Inferior parietal cortex (tissue), 1 donor: ENCODE results near the gene TMEM19.

Source experiments
- DNase-seq: peaks from one replicate; pipeline ENCODE4 v3.0.0-alpha.2; 2016; ENCODE audit errors: extremely low spot score

TMEM19 gene

DNA sequence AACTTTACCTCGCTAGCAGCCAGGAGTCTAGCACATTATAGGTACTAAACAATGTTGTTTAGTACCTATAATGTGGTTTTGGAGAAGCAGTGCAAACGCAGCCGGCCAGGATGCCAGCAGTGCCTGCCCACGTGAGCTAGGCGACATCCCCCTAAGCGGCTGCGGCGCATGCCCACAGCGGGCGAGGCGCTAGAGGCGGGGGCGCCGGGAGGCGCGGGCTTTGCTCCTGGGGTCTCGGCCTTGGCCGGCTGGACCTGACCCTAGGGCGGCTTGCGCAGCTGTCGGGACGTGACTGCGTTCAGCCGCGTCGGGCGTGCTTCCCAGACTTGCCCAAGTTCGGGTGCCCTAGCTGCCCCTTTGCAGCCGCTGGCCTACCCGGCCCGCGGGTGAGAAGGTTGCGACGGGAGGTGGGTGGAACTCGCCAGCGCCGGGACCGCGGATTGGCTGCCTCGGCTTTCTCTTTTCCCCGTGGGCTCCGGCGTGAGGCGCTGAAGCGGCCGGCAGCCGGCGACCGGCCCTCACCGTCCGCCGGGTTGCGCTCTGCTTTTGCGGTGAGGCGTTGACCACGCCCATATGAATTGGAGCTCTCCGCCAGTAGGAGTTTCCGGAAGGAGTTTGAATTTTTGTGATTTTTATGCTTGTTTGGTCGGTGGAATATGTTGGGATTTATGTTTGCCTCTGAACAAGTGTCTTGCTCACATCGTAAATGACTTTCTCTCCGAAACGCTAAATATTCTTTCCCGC is at the start of gene TMEM19:
Gene TMEM19, plus strand, starts transcription at position 169 of the 744 bp plus-strand sequence. CDS start 599 bp downstream, outside the sequence.
- DNase-seq: peak; percentile 91

DNA sequence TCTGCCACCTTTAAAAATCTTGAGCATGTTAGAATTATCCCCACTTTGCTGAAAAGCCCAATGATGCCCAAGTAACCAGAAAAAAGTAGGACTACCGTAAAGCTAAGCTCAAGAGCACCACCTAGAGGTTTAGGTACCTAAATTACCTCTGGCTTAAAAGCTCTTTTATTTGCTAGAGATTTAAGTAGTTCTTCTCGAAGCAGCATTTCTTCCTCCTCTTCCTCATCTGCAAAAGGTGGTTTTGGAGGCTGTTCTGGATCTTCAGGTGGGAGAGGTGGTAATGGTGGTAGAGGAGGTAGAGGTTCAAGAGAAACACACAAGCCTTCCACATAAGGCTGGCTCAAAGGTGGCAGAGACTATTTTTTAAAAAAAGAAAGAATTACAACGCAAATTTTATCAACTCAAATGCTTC is 49.2 kb upstream of the TMEM19 start:
- DNase-seq: peak; percentile 90

- DNase-seq: no peak
These were observed 47.4 kb upstream of the TMEM19 start for GRCh38 chr12:71638499-71638898.

DNA sequence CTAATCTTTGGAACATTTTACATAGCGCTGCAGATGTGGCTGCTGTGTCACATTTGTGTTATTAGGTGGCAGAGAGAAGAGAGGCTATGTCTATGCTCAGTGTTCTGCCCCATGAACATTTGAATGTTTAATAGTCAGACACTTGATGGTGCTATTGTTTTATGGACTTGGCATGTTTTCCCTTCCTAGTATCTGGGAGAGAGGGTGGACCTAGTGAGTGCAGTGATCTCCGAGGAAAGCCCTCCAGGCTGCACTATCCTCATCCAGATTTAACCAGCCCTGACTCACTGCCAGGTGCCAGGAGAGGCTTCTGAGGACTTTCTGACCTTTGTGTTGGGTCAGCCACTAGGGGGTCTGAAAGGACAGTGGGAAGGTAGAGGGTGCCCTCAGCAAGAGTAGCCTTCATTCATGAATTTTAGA is 46.5 kb upstream of the TMEM19 start:
- DNase-seq: peak; percentile 53

- no peak for DNase-seq
These were observed 45.6 kb upstream of the TMEM19 start for GRCh38 chr12:71640316-71640715.

- DNase-seq: no peak
These were observed 44.5 kb upstream of the TMEM19 start for GRCh38 chr12:71641390-71641789.

GRCh38 chr12:71642264-71642663 is 43.6 kb upstream of the TMEM19 start:
- no peak for DNase-seq

DNA sequence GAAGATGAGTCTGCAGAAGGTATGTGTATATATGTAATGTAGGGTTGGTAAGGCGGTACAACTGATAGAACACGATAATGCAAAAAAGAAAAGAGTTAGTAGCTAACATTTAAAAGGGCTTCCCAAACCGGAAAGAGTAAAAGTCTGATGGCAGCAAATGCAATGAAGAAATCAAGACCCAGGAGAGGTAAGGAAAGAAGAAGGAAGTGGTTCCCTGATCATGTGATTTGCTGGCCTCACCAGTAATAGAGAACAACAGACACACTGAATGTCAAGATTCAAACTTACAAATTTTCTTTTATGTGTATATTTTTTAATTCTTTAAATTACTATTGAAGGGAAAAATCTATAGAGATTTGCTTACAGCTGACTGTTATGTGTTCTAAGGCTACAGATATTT is 40.6 kb upstream of the TMEM19 start:
- DNase-seq: no peak

DNA sequence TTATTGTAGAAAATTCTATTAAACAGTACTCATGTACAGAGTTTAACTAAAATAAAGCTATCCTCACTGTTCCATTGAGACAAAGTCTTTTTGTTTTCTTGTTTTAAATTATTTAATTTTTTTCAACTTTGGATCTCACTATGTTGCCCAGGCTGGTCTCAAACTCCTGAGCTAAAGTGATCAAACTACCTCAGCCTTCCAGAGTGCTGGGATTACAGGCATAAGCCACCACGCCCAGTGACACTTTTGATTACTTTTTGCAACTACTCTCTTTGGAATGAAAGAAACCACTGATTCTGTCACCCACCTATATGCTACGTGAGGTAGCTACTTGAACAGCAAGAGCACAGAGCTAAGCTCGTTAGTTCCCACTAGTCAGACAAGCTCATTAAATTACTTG is 39.4 kb upstream of the TMEM19 start:
- no peak for DNase-seq

DNA sequence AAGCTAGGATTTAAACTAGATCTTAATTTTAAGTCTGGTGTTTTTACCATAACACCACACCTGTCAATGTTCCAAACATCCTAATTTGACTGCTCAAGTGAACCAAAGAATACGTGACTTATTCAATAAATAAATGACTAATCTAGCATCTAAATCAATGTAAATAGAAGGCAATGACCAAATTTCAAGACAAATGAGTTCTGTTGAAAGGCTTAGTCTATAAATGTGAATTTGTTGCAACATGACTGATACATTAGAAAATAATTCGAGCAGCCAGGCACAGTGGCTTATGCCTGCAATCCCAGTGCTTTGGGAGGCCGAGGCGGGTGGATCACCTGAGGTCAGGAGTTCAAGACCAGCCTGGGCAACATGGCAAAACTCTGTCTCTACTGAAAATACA is 37.3 kb upstream of the TMEM19 start:
- DNase-seq: no peak

- DNase-seq: no peak
These were observed 36.5 kb upstream of the TMEM19 start for GRCh38 chr12:71649401-71649800.

- no peak for DNase-seq
These were observed 33.2 kb upstream of the TMEM19 start for GRCh38 chr12:71652656-71653055.

- DNase-seq: no peak
These were observed 32.7 kb upstream of the TMEM19 start for GRCh38 chr12:71653137-71653536.

DNA sequence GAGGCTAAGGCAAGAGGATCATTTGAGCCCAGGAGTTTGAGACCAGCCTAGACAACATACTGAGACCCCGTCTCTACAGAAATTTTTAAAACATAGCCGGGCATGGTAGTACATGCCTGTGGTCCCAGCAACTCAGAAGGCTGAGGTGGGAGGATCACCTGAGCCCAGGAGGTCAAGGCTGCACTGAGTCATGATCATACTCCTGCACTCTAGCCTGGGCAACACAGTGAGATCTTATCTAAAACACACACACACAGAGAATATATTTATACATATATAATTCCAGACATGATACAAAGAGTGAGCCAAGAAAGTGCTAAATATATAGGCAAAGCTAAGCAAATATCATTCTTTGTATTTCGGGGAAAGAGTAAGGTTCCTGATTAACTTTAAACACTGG is 31.7 kb upstream of the TMEM19 start:
- DNase-seq: no peak

GRCh38 chr12:71655495-71655894 is 30.4 kb upstream of the TMEM19 start:
- DNase-seq: no peak

DNA sequence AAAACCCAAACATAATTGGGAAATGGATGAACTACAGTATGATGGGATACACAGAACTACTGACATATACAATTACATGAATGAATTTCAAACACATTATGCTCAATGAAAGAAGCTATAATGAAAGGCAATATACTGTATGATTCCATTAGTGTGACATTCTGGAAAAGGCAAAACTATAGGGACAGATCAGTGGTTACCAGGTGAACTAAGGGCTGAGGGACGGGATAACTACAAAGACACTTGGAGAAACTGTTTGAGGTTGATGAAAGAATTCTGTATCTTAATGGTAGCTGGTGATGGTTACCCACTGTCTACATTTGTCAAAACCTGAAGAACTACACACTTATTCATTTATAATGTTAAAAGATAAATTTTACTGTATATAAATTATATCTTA is 30.0 kb upstream of the TMEM19 start:
- no peak for DNase-seq

GRCh38 chr12:71656740-71657139 is 29.1 kb upstream of the TMEM19 start:
- DNase-seq: no peak

DNA sequence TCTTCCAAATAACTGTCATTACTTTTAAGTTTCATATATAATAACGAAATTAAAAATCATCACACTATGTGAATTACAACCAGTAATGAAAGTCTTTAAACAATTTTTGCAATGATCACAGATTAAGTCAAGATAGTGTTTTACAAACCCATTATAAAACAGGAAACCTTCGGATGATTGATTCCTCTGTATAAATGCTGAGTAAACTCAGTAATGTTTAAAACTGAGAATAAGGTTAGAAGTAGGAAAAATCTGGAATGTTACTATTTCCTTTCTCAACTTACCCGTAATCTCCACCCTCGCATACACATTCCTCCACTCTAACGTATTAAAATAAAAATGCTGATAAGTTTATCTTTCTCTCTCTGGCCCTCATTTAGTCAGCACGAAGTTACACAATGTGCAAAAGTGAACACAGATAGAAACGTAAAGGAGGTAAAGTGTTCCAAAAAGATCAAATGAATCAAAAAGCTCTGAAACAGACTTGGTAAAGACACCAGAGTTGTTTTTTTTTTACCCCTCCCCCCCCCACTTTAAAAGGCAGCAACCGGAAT is 23.8 kb upstream of the TMEM19 start:
- no peak for DNase-seq

DNA sequence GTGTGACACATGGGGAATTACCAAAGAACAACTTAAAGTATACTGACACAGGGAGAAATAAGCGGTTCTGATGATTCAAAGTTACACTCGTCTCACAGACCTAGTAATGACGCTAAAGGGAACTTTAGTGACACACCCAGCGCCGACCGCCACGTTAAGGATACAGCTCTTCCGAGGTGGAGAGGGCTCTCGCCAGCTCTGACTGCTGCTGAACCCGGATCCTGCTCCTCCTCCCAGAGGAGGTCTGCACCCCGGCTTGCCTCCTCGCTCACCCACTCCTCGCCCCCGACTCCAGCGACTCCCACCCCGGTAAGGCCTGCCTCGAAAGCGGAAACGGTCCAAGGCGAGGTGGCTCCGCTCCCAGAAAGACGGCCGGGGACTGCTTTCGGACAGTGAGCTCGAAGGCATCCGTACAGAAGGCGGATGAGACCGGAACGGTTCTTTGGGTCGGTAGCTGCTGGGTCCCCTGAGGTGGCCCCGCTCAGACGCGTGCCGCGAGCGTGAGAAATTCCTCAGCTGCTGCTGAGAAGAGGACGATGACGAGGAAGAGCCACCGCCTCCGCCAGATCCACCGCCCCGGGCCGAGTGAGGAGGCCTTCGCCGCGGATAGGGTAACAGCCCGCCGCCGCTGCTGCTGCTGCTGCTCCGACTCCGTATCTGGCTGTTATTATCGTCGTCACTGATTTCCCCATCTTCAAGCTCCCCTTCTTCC is 22.9 kb upstream of the TMEM19 start:
- peak; percentile 28 for DNase-seq

DNA sequence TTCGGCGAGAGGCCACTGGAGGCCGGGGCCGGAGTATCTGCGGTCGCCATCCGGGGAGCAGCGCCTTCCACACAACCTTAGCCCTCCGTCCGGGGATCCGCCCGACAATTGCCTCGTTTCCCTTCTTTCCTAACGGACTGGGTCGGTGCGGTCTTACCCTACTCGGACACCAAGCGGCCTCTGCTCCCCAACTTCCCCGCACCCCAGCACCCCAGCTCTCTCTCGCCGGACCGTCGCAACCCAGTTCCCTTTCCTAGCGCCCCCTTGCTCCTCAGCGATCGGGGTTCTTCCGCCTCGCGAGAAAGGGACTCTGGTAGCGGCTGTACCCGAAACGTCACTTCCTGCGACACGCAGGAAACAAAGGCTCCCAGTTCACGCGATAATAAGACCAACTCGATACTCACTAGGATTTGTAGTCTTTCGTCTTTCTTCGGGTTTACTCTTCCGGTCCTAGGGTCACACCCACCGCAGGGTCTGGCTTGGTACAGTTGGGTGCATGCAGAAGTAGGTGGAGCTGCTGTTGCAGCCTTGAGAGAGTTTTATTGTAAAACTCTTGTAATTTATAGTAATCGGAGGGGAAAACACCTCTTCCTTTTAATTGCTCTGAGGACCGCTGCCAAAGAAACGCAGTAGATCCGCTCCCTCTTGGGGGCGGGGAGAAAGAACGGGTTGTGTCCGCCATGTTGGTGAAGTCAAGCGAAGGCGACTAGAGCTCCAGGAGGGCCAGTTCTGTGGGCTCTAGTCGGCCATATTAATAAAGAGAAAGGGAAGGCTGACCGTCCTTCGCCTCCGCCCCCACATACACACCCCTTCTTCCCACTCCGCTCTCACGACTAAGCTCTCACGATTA is 22.1 kb upstream of the TMEM19 start, which contains the start of the genes THAP2 and ZFC3H1:
Gene THAP2, plus strand, starts transcription at position 741 of the 850 bp plus-strand sequence. CDS start 209 bp downstream, outside the sequence.
Gene ZFC3H1, minus strand, starts transcription at position 288 of the 850 bp plus-strand sequence. Its CDS starts 238 bp downstream, at position 50.
- peak; percentile 100 for DNase-seq

DNA sequence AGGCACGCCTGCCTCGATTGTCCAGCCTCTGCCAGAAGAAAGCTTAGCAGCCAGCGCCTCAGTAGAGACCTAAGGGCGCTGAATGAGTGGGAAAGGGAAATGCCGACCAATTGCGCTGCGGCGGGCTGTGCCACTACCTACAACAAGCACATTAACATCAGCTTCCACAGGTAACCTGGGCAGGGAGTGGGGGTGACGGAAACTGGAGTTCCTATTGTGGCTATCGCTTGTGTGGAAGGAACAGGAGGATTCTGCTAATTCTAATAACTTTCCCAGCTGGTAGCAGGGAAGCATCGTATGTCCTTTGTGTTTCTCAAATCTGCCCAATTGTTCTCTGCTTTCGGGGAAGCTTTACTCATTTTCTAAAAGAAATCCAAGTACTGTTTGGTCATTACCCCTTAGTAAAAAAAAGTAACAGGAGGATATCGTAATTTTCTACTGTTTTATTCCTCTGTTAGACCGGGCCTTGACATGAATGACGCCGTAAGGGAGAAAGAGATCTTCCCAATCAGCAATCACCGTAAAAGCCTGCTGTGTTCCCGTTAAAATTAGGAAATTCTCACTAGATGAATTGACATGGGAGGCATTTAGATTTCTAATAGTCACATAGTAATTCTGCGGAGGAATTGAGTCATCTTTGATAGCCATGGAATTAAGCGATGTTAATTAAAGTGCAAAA is 21.3 kb upstream of the TMEM19 start:
- no peak for DNase-seq
